GM21737 (cell line): ENCODE measurements around the gene IMPDH1.

Source experiments
- ATAC-seq: cut with Tn5 transposase; IDR thresholded peaks from one replicate; pipeline ENCODE4 v1.9.1; 2021; ENCODE audit warnings: mild to moderate bottlenecking, moderate library complexity; ENCODE audit not compliant: unreplicated experiment

IMPDH1 gene

DNA sequence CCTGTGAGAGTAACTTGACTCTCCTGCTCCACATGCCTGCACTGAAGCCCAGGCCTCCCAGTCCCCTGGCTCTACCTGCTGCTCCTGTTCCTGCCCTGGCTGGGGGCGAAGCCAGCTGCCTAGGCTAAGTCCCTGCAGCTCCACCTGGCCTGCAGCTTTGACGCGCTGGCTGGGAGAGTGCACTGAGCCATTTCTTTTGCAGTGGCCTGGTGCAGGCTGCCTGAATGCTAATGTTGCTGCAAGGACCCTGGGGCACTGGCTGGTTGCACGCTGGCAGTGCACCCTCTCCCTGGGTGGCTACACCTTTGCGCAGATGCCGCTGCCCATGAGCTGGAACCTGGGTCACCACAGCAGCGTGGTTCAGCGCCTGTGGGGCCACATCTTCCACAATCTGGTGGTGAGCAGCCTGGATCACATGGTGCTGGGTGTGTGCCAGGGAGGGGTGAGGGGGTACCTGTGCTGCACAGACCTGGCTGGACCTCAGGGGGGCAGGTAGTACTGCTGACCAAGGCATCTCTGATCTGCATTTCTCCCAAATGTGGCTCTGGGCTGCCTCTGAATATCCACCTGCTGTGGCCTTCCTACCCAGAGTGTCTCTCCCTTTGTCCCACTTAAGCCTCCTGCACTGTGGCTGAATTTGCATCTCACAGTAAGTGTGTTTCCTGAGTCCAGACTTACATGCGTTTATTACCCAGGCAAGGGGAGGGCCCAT is 20.0 kb downstream of the IMPDH1 start:
- no peak for ATAC-seq

- ATAC-seq, result no peak
These were observed 20.6 kb downstream of the IMPDH1 start for GRCh38 chr7:128389085-128389617.

DNA sequence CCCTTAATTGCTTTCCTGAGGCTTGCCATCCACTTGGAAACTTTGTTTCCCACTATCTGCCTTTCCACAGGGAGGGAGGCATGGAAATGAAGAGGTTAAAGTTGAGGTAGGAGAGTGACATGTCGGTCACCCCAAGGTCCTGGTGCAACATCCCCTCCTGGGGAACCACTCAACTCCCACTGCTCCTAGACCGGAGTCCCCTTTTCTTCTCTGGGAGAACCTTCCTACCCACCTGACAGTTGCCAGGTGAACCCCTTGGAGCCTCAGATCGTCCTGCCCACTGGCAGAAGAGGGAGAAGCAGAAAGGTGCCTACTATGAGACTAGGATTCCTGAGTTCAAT is 21.7 kb downstream of the IMPDH1 start:
- ATAC-seq, result no peak

DNA sequence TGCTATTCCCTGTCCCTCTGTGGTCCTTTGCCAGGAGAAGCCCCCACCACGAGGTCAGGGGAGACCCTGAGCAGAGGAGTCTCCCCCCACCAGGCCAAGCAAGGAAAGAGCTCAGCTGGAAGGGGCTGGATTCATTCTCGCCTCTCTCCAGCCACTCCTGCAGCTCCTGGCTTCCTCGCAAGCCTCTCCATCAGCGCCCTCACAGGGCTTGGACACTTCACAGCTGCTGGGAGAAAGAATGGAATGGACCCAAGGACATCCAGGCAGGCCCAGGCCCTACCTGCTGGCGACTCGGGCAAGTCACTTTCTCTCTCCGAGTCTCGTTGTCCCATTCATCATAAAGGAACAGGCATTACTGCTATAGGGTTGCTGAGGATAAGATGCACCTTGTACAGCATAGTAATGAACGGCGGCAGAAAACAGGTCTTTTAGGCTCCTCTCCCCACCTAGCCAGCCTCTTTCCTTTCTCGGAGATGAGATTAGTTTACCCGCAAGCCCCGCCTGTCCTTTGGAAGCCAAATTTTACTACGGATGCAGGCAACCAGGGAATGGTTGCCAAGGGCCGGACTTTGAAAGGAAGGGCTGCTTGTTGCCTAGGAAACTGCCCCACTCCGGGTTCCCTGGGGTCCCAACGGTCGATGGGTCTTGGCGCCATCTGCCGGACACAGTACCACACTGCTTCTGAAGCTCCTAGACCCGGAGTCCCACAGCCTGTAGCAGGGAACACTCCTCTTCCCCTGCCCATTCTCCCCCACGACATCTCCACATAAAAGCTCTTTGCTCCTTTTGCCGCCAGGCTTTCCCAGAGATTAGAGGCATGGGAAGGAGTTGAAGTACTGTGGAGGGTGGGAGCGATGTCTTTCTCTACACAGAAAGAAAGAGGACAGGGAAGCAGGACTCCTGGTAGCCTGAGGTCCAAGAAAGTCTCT is 22.3 kb downstream of the IMPDH1 start:
- ATAC-seq, result peak; percentile 62

DNA sequence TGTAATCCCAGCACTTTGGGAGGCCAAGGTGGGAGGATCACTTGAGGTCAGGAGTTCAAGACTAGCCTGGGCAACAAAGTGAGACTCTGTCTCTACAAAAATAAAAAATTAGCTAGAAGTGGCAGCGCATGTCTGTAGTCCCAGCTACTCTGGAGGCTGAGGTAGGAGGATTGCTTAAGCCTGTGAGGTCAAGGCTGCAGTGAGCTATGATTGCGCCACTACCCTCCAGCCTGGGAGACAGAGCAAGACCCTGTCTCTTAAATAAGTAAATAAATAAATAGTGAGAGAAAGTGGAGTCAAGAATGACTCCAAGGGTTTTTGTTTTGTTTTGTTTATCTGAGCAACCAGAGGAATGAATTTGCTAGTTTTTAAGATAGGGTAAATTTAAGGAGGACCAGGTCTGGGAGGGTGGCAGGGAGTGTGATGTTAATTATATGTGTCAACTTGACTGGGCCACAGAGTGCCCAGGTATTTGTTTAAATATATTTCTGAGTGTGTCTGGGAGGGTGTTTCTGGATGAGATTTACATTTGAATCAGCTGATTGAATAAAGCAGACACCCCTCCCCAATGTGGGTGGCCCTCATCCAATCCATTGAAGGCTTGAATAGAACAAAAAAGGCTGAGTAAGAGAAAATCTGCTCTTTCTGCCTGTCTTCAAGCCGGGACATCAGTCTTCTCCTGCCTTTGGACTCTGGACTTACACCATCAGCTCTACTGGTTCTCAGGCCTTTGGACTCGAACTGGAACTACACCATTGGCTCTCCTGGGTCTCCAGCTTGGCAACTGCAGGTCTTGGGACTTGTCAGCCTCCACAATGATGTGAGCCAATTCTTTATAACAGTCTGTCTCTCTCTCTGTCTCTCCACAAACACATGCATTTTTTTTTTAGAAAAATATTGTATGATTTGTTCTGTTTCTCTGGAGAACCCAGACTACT is 23.5 kb downstream of the IMPDH1 start:
- no peak for ATAC-seq

- ATAC-seq, result no peak
These were observed 25.1 kb downstream of the IMPDH1 start for GRCh38 chr7:128384726-128385125.

- no peak for ATAC-seq
These were observed 26.0 kb downstream of the IMPDH1 start for GRCh38 chr7:128383776-128384175.

DNA sequence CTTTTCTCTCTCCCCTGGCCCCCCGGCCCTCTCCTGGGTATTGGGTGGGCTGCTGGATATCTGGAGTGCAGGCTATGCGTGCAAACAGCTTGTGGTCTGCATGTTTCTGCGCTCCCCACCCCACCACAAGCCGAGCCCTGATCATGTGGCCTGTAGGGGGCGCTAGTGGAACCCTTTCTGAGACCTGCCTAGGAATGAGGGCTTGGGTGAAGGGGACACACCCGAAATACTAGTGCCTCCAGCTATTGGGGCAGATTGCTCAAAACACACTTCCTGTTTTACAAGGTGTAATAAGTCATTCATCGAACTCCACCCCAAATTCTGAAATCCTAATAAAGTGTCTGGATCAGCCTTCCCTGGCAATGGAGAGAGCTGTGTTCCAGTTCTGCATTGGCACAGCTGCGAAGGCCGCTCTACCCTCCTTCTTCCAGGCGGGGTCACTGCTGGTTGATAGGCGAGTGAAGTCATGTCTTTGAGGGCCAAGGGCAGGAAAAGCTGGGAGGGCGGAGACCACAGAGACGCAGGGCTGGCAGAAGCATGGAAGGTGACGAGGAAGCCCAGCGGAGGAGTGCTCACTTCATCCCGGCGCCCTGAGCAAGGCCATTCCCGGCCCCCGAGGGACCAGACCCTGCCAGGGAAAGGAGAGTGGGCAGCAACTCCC is 28.5 kb downstream of the IMPDH1 start:
- no peak for ATAC-seq

DNA sequence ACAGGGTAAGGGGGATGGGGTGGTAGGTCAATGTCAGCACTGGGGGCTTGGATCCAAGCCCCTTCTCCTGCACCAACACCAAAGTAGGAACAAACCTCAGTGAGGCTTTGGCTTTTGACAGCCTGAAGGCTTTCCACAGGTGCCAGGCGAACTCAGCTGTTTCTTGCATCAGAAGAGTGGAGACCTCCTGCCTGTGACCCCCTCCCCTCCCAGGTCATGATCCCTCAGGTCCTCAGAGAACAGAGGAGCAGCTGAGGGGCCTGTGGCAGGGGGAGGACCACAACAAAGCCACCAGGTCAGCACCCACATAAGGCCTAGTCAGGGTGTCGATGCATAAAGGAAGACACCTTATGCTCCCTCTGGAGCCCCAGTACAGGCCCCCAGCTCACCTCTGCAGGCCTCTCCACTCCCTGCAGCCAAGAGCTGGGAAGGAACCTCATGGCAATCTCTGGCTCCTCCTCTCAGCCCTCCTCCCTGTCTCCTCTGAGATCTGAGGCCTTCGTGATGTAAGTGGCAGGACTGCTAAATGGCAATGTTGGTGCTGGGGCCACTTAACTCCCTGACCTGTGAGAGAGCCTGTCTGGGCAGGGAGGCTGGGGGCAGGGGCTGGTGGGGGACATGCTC is 29.2 kb downstream of the IMPDH1 start:
- ATAC-seq, result no peak

DNA sequence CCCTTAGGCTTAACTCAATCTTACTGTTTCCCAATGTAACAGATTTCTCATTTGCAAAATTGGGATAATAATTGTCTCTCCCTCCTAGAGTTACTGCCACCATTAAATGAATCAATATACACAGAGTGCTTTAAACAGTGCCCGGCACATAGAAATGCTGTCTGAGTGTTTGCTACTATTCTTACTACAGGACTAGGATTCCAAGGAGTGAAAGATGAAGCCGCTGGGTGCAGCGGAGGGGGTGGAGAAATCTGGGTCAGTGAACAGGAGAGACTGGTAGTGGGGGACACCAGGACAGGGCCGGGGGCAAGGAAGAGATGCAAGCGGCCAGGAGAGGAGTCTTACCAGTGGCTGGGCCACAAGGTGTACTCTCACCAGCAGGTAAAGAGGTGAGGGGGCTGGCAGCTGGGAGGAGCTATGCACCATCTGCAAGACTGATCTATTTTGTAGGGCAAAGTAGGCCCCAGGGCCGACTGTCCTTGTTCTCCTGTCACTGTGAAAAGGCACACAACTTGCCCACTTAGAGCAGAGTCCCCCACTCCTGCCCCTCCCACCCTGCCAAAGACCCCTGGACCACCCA is 29.8 kb downstream of the IMPDH1 start:
- ATAC-seq, result no peak

- ATAC-seq, result no peak
These were observed 31.1 kb downstream of the IMPDH1 start for GRCh38 chr7:128378637-128379036.

DNA sequence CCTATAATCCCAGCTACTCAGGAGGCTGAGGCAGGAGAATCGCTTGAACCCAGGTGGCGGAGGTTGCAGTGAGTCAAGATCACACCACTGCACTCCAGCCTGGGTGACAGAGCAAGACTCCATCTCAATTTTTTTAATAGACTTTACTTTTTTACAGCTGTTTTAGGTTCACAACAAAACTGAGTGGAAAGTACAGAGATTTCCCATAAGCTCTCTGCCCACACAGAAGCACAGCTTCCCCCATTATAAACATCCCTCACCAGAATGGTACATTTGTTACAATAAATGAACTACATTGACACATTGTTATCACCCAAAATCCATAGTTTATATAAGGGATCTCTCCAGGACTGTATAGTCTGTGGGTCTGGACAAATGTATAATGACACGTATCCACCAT is 33.7 kb downstream of the IMPDH1 start:
- ATAC-seq, result no peak

GRCh38 chr7:128374041-128374440 is 35.7 kb downstream of the IMPDH1 start:
- ATAC-seq, result no peak

DNA sequence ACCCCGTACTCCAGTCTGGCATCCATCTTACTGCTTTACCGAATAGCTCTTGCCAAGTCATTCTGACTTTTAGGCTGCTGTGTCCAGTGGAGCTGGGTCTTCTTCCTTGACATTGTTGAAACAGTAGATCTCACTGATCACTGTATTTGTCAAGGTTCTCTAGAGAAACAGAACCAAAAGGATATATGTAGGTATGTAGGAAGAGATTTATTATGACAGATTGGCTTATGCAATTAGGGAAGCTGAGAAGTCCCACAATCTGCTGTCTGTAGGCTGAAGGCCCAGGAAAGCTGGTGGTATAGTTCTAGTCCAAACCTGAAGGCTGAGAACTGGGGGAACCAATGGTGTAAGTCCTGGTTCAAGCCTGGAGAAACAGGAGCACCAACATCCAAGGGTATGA is 36.2 kb downstream of the IMPDH1 start:
- ATAC-seq, result no peak

- ATAC-seq, result no peak
These were observed 39.3 kb downstream of the IMPDH1 start for GRCh38 chr7:128370491-128370890.

GRCh38 chr7:128366986-128367385 is 42.8 kb downstream of the IMPDH1 start:
- no peak for ATAC-seq

DNA sequence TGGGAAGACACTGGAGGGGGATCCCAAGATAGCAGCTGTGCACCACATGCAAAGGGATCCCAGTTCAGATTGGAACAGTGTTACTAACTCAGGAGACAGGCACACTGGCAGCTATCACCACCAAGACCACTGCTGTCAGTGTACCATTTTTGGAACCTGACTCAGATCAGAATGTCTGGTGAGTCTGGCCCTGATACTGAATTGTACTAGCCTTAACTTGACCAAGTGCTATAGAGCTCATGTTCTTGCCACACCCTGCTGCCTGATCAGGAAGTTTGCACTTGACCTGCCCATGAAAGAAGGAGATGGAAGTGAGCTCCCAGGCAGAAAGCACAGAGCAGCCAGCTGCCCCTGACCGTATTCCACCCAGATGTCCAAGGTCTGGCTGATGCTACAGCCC is 43.5 kb downstream of the IMPDH1 start:
- no peak for ATAC-seq

DNA sequence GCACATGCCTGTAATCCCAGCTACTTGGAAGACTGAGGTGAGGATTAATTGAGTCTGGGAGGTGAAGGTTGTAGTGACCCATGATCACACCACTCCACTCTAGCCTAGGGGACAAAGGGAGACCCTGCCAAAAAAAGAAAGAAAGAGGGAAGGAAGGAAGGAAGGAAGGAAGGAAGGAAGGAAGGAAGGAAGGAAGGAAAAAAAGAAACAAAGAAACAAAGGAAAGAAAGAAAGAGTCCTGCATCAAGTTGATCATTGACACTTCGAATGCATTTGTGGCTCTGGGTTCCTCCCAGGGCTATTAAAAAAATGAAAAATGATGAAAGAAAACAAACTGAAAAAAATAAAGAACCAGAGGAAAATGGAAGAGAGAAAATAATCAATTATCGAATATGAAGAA is 44.4 kb downstream of the IMPDH1 start:
- no peak for ATAC-seq

DNA sequence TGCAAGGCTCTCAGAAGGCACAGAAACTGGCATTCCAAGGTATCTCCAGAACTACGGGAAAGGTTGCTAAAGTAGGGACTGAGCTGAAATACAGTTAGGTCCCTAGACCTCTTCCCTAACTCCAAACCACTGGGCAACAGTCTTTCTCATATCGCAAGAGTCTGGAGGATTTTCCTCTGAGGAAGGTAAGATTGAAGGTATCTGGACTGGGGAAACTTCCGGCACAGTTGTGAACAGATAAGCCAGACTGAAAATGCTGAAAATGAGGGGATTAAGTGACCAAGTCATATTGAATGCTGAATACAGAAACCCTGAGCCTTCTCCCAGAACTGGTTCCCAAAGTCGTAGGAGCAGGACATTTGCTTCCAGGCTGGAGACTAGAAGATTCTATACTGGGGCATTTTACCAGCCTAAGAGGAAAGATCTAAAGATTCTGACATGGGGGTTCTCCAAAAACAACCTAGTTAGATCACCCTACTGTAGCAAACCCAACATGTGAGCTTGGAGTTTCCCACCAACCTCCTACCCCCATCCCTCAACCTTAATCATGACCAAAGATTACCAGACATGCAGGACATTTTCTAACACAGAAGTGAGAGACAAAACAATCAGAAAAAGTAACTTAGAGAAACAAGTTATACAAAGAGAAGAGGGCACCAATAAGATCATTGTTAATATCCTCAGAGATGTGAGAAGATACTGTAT is 45.5 kb downstream of the IMPDH1 start:
- ATAC-seq, result no peak
